Epithelial cell of esophagus (primary cell): ENCODE results near the gene SH2D1A.
"Not testable (repeated sequence)": the region's sequence is repeated elsewhere in the genome, so short reads cannot be mapped to it uniquely, and the experiment has no call there.

ENCODE experiments used
- DNase-seq: peaks from one replicate; pipeline ENCODE4 v3.0.0; 2010; ENCODE audit warnings: low read depth
- H3K4me3 ChIP-seq: 2 replicates; pipeline ENCODE4 v1.5.1; 2011; ENCODE audit warnings: mild to moderate bottlenecking, low read length, control low read depth
- TF ChIP-seq, protein P1 (sequence below): IDR thresholded peaks from 2 replicates; pipeline ENCODE4 v1.5.1; 2011; ENCODE audit warnings: low read depth, mild to moderate bottlenecking, low read length, control low read depth, inconsistent platforms; ENCODE audit not compliant: insufficient read depth; ENCODE audit errors: missing control alignments

The SH2D1A gene

GRCh38 chrX:124346117-124346876 lies at the start of gene SH2D1A:
SH2D1A (plus strand) TSS chrX:124346563; CDS start chrX:124346643, 80 bp downstream.
- TF ChIP-seq, protein P1, sequence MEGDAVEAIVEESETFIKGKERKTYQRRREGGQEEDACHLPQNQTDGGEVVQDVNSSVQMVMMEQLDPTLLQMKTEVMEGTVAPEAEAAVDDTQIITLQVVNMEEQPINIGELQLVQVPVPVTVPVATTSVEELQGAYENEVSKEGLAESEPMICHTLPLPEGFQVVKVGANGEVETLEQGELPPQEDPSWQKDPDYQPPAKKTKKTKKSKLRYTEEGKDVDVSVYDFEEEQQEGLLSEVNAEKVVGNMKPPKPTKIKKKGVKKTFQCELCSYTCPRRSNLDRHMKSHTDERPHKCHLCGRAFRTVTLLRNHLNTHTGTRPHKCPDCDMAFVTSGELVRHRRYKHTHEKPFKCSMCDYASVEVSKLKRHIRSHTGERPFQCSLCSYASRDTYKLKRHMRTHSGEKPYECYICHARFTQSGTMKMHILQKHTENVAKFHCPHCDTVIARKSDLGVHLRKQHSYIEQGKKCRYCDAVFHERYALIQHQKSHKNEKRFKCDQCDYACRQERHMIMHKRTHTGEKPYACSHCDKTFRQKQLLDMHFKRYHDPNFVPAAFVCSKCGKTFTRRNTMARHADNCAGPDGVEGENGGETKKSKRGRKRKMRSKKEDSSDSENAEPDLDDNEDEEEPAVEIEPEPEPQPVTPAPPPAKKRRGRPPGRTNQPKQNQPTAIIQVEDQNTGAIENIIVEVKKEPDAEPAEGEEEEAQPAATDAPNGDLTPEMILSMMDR, result no peak
- no peak within 1 kb of the TSS for H3K4me3 ChIP-seq
- no peak for DNase-seq

GRCh38 chrX:124299323-124299722 lies 47.0 kb upstream of the SH2D1A start:
- DNase-seq, H3K4me3 ChIP-seq: not testable (repeated sequence)

DNA sequence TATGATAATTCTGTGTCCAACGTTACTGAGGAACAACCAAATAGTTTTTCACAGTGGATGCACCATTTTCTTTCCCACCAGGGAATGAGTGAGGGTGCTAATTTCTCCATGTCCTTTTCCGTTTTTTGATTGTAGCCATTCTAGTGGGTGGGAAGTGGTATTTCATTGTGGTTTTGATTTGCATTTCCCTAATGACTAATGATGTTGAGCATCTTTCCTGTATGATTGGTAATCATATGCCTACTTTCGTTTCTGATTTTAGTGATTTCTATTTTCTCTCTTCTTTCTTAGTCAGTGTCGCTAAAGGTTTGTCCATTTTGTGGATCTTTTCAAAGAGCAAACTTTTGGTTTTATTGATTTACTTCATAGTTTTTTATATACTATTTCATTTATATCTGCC lies 46.0 kb upstream of the SH2D1A start:
- no peak for DNase-seq
- TF ChIP-seq, protein P1, result no peak
- no peak overlapping the region for H3K4me3 ChIP-seq

- TF ChIP-seq, protein P1, result no peak
- DNase-seq, result no peak
- H3K4me3 ChIP-seq, result no peak overlapping the region
Observed at GRCh38 chrX:124307253-124307907, 39.0 kb upstream of the SH2D1A start.

- TF ChIP-seq, protein P1, result no peak
- no peak overlapping the region for H3K4me3 ChIP-seq
- DNase-seq, result no peak
Observed at GRCh38 chrX:124325732-124326131, 20.6 kb upstream of the SH2D1A start.

- TF ChIP-seq, protein P1, result no peak
- H3K4me3 ChIP-seq, result no peak overlapping the region
- peak; percentile 75 for DNase-seq
Observed at GRCh38 chrX:124328765-124329164, 17.6 kb upstream of the SH2D1A start.

DNA sequence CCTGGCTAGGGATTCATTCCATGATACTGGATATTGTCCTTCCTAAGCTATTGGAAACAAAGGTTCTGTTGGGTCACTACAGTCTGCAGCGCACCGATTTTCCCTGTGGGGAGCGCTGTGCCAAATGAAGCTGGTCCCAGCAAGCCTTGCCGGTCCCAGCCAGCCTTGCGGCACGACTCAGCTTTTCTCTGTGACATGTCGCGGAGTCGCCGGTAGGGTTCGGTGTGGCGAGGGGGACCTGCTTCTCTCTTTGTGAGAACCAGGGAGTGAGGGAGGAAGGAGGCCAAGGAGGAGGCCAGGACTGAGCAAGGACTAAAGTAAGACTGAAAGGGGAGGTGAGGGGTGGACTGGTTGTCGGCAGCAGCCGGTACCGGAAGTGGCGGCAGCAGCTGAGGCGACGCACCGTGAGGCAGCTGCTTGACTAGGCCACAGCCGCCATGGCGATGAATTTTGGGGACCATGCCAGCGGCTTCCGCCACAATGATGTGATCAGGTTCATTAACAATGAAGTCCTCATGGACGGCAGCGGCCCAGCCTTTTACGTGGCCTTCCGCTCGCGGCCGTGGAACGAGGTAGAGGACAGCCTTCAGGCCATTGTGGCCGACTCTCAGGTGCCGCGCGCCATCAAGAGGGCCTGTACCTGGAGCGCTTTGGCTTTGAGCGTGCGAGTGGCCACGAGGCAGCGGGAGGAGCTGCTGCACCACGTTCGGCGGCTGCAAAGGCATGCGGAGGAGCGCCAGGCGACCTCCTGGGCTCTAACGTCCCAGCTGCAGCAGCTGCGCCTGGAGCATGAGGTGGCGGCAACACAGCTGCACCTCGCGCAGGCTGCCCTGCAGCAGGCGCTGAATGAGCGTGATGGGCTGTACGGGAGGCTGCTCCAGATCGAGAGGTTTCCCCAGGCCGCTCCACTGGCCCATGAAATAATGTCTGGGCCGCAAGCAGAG lies 13.6 kb upstream of the SH2D1A start, which contains the start of gene TEX13D:
TEX13D (plus strand) TSS at position 180 of the 944 bp plus-strand sequence; CDS start at position 438, 258 bp downstream.
- TF ChIP-seq, protein P1, result no peak
- no peak within 1 kb of the TSS for H3K4me3 ChIP-seq
- no peak for DNase-seq
